Muscle of arm (tissue), 14 donors: ENCODE measurements around the gene C1QTNF12. TPM values are rescaled to one million over a fixed set of nuclear protein-coding genes. Genes with fewer than 3 reads are reported as not detected.

ENCODE experiments used
- DNase-seq: peaks from one replicate; pipeline ENCODE4 v3.0.0-alpha.2; 2013
- long read RNA-seq, 11 donors: transcript quantifications; one replicate each; lab custom pipeline, GENCODE V29; 2026
- polyA plus RNA-seq, 12 donors: library from polyadenylated mRNA; unstranded; fragments of 120-200 nt; gene quantifications; one replicate each; pipeline ENCODE4 v1.2.1, GENCODE V29; 2013; ENCODE audit not compliant: insufficient read length in 12 of 12

Gene C1QTNF12, protein sequence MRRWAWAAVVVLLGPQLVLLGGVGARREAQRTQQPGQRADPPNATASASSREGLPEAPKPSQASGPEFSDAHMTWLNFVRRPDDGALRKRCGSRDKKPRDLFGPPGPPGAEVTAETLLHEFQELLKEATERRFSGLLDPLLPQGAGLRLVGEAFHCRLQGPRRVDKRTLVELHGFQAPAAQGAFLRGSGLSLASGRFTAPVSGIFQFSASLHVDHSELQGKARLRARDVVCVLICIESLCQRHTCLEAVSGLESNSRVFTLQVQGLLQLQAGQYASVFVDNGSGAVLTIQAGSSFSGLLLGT
- polyA plus RNA-seq = 1 to 10 TPM in 10 of 12 donors, not detected in 2; 2.0 to 5.4 (median 2.4) TPM
- long read RNA-seq, donor 1, partial matches to known transcripts = 0 of 1 reads
- long read RNA-seq, donor 1, other reads (novel, unspliced or antisense) = 0 of 1 reads
- long read RNA-seq, donor 2, partial matches to known transcripts = 0 of 2 reads
- long read RNA-seq, donor 2, other reads (novel, unspliced or antisense) = 0 of 2 reads
- long read RNA-seq, donor 3, partial matches to known transcripts = 0 of 1 reads
- long read RNA-seq, donor 3, other reads (novel, unspliced or antisense) = 0 of 1 reads
- long read RNA-seq, donor 4 = 0 reads
- long read RNA-seq, donor 5, partial matches to known transcripts = 0 of 1 reads
- long read RNA-seq, donor 5, other reads (novel, unspliced or antisense) = 0 of 1 reads
- long read RNA-seq, donor 6, partial matches to known transcripts = 0 of 1 reads
- long read RNA-seq, donor 6, other reads (novel, unspliced or antisense) = 0 of 1 reads
- long read RNA-seq, donor 7 = 0 reads
- long read RNA-seq, donor 8 = 0 reads
- long read RNA-seq, donor 9, partial matches to known transcripts = 0 of 1 reads
- long read RNA-seq, donor 9, other reads (novel, unspliced or antisense) = 0 of 1 reads
- long read RNA-seq, donor 10, partial matches to known transcripts = 0 of 1 reads
- long read RNA-seq, donor 10, other reads (novel, unspliced or antisense) = 0 of 1 reads
- long read RNA-seq, donor 11, transcript C1QTNF12-201 (8 exons, 1,036 nt) = major isoform, 5 of 6 reads
- long read RNA-seq, donor 11, partial matches to known transcripts = 0 of 6 reads
- long read RNA-seq, donor 11, other reads (novel, unspliced or antisense) = 0 of 6 reads

DNA sequence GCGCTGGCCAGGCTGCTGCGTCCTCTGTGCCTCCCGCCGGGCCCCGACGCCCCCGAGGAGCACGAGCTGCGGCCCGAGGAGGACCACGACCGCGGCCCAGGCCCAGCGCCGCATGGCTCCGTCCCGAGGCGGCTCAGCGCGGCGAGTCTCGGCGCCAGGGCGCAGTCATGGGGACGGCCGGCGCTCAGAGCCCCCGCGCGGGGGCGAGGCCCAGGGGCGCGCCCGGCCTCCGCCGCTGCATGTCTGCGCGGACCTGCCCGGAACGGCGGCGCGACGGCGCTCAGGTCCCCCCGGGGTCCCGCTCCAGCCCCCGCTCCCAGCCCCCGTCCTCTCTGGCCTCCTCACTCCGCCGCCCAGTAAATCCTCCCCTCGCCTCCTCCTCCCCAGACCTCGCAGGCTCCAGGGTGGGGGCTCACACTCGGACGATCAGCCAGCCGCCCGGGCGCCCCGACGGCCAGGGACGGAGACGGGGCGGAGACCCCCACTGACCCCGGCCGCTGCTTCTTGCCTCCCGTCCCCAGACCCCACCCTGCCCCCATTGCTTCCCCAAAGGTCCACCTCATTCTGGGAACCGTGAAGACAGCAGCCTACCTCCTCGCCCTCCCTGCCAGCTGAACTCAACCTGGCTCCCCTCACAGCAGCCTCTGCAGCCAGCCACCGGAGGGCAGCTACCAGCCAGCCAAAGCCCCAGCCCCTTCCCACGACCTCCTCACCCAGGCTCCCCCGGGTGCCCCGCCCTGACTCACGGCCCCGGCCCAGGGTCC is at the start of gene C1QTNF12:
C1QTNF12 (minus strand) TSS at position 146 of the 764 bp plus-strand sequence; CDS start at position 114, 32 bp downstream.
- no peak for DNase-seq

DNA sequence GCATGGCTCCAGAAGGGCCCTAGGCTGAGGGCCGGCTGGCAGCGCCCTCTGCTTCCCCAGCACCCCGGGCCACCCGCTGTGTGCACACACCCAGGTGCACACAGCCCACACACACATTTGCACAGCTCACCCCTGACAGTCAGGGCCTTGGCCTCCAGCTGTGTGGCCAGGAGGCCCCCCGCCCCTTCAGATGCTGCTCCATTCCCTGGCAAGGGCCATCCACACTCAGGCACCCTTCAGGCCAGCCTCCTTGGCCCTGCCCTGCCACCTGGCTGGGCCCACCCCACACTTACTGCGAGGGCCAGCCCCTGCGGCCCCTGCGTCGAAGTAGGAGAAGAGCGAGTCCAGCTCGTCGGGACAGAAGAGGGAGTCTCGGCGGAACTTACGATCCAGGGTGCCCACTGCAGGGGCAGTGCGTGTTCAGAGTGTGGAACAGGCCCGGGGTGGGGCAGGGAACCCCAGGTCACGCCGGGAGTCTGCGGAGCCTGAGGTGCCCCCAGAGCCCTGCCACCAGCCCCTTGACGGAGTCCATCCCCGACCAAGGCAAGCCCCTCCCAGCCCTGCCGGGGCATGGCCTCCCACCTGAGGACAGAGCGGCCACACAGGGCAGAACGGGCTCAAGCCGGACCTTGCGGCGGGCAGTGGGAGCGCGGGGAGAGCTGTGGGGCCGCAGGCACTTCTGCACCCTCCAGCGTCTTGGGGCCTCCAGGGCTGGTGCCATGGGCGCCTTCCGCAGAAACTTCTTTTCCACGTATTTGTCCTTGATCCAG is 48.8 kb upstream of the C1QTNF12 start:
- DNase-seq = no peak

DNA sequence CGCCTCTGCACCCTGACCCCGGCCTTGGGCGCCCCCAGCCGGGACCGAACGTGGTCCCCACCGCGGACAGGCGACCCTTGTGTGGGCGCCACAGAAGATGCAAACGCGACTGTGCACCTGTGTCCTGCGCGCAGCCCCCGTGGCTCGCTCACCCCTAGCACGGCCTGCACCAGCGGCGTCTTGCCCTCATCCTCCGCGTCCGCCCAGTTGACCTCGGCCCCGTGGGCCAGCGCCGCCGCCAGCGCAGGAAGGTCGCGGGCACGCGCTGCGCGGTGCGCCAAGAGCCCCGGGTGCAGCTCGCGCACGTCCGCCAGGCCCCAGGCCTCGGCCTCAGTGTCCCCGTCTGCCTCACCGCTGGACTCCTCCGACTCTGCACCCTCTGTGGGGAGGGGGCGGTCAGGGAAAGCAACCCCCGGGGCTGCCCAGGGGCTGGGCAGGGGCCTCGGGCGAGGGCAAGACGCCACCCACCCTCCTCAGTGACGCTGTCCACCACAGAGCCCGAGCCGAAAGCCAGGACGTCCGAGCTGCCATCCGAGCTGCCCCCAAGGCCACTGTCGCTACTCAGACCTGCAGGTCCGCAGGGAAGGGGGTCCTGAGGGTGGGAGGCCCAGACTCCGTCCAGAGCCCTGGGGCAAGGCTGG is 47.8 kb upstream of the C1QTNF12 start:
- DNase-seq = no peak

DNA sequence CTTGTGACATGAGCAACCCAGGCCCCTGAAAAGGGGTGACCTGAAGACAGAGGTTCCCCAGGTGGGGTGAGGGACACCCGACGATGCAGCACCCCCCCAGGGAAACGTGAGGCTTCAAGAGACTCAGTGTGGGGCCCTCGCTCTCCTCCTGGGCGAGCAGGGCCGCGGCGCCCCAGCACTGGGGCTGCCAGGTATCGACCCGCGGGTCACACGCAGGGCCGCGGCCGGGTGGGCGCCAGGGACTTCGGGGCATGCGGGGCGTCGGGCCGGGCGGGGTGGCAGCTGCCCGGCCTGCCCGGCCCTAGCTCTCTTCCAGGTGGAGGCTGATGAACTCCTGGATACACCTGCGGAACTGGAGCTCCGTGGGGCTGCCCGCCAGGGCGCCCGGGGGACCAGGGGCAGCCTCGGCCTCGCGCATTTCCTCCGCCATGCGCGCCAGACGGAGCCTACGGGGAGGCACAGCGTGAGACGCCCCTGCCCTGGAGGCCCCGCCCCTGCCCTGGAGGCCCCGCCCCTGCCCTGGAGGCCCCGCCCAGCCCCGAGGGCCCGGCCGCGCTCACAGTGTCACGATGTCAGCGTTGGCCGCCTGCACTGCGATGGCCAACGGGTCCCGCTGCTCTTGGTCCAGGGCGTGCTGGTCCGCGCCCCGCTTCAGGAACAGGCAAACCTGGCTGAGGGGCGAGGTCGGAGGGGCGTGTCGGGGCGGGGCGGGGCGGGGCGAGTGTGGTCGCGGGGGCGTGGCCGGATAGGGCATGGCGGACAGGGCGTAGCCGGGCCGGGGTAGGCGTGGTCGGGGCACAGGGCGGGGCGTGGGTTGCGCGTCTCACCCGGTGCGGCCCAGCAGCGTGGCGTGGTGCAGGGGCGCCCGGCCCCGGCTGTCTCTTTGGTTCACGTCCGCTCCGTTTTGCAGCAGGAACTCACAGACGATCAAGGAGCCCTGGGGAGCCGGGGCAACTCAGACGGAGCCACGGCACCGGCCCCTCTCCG is 47.0 kb upstream of the C1QTNF12 start:
- no peak for DNase-seq

DNA sequence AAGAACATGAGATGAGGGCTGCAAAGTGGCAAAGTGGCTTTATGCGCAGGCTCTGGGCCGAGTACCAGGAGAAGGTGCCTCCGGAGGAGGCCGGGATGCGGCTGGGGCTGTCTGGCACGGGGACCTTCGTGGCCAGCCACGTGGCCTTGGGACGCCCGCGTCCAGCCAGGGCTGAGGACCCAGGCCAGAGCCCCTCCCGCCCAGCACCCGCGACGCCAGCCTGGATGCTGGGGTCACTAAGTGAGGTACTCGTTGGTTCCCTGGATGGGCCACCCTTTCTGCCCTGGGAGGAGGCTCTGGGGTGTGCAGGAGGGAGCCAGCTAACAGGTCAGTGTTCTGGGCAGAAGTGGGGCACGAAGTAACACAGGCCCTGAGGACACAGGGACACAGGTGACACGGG is 46.3 kb upstream of the C1QTNF12 start:
- no peak for DNase-seq

DNA sequence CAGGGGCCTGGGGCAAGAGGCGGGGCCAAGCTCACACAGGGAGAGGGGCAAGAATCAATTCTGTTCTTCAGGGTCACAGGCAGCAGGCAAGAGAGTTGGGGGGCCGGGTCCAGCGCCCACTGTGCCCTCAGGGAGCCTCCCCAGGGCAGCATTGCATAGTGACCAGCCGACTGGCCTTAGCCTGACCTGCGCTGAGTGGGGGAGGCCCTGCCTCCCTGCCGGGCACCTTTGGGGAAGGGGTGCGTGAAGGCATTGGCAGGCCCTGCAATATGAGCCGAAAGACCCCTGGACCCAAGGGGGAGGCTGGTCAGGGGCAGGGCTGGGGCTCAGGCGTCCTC is 45.9 kb upstream of the C1QTNF12 start:
- no peak for DNase-seq

DNA sequence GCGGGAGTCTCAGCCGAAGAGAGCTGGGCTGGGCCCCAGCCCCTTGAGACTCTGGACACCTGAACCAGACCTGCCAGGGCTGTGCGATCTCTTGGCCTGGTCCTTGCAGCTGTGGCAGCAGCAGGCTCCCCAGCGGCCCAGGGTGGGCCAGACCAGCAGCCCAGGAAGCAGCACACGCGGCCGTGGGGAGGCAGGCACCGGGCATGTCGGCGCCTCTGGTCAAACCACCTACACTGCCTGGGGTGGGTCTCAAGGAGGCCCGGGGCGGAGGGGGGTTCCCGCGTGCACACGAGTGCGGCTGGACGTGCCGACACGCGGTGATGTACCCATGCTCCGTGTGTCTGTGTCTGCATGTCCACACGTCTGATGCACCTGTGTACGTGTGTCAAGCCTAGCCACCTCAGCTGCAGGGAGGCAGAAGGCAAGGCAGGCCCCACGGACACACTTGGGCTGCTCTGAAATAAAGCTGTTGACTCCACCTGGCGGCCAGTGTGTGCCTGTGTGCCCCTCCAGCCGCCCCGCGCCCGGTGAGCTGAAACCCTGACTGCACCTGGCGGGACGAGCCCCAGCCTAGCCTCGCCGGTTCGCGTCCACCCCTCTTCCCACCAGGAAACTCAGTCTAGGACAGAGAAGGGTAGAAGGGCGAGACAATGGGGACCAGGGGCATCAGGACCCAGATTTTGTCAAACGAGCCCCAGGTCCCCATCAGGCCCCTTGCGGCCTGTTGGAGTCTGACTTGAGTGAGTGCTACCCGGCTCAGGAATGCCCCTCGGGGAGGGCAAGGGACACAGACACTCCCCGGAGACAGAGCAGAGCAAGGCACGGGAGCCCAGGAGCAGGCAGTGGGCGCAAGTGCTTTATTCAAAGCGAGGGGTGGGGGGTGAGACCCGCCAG is 45.3 kb upstream of the C1QTNF12 start:
- DNase-seq = peak; percentile 53

DNA sequence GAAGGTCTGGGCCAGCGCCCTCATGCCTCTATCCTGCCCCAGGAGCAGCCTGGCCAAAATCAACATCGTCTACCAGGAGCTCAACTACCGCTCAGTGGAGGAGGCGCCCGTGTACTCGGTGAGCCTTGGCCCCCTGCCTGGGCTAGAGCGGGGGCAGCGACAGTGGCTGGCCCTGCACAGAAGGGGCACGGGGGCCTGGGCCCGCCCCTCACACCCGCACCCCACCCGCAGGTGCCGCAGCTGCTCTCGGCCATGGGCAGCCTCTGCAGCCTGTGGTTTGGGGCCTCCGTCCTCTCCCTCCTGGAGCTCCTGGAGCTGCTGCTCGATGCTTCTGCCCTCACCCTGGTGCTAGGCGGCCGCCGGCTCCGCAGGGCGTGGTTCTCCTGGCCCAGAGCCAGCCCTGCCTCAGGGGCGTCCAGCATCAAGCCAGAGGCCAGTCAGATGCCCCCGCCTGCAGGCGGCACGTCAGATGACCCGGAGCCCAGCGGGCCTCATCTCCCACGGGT is 44.6 kb upstream of the C1QTNF12 start:
- no peak for DNase-seq

DNA sequence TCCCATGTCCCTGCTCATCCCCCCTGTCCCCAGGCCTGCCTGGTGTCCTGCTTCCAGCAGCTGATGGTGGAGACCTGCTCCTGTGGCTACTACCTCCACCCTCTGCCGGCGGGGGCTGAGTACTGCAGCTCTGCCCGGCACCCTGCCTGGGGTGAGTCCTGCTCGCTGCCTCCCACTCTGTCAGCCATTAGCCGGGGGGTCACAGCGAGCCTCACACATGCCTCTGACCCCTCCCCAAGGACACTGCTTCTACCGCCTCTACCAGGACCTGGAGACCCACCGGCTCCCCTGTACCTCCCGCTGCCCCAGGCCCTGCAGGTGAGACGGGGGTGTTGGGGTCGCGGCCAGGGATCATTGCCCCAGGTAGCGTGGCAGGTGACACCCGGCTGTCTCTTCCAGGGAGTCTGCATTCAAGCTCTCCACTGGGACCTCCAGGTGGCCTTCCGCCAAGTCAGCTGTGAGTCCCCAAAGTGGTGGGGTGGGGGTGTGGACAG is 43.8 kb upstream of the C1QTNF12 start:
- DNase-seq = no peak

DNA sequence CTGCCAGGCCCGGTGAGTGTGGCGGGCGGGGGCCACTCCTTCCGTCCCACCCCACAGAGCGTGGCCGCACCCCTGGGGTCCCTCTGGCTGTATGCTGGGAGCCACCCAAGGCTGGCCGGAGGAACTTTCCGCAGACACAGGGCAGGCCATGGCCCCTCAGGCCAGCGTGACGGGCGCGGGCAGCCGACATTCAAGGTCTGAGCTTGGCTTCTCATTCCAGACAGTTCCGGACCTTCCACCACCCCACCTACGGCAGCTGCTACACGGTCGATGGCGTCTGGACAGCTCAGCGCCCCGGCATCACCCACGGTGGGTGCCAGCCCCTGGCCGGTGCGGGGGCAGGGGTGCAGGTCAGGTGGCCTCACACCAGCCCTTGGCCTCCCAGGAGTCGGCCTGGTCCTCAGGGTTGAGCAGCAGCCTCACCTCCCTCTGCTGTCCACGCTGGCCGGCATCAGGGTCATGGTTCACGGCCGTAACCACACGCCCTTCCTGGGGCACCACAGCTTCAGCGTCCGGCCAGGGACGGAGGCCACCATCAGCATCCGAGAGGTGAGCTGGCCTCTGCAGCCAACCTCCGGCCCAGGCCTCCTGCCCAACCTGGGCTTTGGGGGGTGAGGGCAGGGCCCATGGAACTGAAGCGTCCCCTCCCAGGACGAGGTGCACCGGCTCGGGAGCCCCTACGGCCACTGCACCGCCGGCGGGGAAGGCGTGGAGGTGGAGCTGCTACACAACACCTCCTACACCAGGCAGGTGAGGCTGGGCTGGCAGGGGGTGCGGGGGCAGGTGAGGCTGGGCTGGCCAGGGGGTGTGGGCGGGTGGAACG is 41.0 kb upstream of the C1QTNF12 start:
- DNase-seq = no peak

DNA sequence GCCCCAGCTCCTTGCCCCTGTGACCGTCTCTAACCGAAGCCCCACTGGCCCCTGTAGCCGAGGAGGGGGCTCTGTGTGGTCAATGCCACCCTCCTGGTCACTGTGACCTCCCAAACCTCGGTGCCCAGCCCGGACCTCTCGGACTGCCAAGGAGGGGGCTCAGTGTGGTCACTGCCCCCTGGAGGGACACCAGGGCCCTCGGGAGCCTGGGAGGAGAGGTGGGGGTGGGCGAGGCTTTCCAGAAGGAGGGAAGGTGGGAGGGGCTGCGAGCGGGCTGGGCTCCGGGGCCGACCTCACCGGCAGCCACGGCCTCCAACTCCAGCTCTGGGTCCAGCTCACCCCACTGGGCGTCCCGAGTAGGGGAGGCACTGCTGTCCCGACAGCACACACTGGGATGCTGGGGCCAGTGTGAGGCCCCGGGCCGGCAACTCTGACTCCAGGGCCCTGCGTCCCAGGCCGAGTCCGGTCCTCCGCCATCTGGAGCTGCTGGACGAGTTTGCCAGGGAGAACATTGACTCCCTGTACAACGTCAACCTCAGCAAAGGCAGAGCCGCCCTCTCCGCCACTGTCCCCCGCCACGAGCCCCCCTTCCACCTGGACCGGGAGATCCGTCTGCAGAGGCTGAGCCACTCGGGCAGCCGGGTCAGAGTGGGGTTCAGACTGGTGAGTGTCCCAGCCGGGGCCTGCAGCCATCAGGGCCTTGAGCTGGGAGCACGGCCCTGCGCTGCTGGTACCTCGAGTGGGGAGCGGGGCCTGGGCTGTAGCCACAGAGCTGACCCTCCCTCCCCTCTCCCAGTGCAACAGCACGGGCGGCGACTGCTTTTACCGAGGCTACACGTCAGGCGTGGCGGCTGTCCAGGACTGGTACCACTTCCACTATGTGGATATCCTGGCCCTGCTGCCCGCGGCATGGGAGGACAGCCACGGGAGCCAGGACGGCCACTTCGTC is 40.1 kb upstream of the C1QTNF12 start:
- DNase-seq = no peak

DNA sequence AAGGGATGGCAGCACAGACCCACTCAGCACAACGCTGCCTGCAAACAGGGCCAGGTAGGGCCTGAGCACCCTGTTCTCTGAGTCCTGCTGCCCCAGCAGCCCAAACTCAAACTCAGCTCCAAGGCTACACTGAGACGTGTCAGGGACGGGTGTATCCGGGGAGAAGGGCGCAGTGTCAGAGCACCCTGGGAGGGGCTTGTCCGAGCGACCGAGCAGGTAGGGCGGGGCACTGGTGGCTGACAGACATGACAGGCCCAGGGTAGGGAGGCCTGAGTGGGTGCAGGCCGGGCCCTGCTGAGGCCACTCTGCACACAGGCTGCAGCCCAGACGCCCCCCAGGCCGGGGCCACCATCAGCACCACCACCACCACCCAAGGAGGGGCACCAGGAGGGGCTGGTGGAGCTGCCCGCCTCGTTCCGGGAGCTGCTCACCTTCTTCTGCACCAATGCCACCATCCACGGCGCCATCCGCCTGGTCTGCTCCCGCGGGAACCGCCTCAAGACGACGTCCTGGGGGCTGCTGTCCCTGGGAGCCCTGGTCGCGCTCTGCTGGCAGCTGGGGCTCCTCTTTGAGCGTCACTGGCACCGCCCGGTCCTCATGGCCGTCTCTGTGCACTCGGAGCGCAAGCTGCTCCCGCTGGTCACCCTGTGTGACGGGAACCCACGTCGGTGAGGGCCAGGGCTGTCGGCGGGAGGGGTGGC is 39.2 kb upstream of the C1QTNF12 start:
- no peak for DNase-seq

DNA sequence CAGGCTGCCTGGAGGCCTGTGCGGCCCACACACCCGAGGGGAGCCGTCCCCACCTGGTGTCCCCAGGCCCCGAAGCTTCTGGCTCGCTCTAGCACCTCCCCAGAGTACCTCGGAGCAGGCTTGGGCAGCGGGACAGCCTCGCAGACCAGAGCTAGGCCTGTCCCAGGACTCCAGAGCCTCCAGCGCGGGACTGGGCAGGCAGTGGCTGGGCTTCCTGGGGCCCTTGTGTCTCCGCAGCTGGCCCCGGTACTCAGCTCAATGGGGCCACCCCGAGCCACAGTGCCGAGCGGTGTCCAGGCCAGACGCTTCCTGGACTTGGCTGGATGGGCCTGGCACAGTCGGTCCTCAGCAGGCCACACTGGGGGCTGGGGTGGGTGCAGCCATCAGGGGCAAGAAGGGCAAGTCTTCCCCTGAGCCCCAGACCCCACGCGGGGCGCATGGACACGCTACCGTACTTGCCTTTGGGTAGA is 38.6 kb upstream of the C1QTNF12 start:
- DNase-seq = no peak
